GM12892 (cell line): ENCODE measurements around the gene ADGRD1.

Experiments used
- POLR2A ChIP-seq: IDR thresholded peaks from 2 replicates; pipeline ENCODE4 v1.6.1; 2011; ENCODE audit warnings: low read depth, low read length, control low read depth
- POLR2AphosphoS5 ChIP-seq: IDR thresholded peaks from 2 replicates; pipeline ENCODE4 v1.6.1; 2011; ENCODE audit warnings: low read depth, low read length, control low read depth
- TAF1 ChIP-seq: IDR thresholded peaks from 2 replicates; pipeline ENCODE4 v1.6.1; 2011; ENCODE audit warnings: low read depth, mild to moderate bottlenecking, control low read depth, low read length, borderline replicate concordance

- TF ChIP-seq POLR2AphosphoS5 (no peak), POLR2A (no peak), TAF1 (no peak)
Measured at GRCh38 chr12:130911193-130911592, 42.5 kb upstream of the ADGRD1 start.
